H9 (cell line): ENCODE results near the gene TEDDM1. TPM values are rescaled to one million over a fixed set of nuclear protein-coding genes. Genes with fewer than 3 reads are reported as not detected.

Experiments used
- DNase-seq: peaks from one replicate; pipeline ENCODE4 v3.0.0-alpha.2; 2017
- H2AFZ ChIP-seq: one replicate; pipeline ENCODE4 v1.6.1; 2013; ENCODE audit warnings: mild to moderate bottlenecking, low read length, control low read depth, moderate library complexity
- H2AK5ac ChIP-seq: 2 replicates; pipeline ENCODE4 v1.6.1; 2013; ENCODE audit warnings: low read length, control low read depth, mixed read lengths; ENCODE audit not compliant: insufficient read length
- H2BK120ac ChIP-seq: one replicate; pipeline ENCODE4 v1.6.1; 2013; ENCODE audit warnings: low read depth, mild to moderate bottlenecking, low read length, control low read depth, inconsistent platforms; ENCODE audit not compliant: poor library complexity, severe bottlenecking
- H2BK12ac ChIP-seq: 2 replicates; pipeline ENCODE4 v1.6.1; 2013; ENCODE audit warnings: low read length, control low read depth, mixed read lengths, low read depth; ENCODE audit not compliant: insufficient read length
- H2BK15ac ChIP-seq: 2 replicates; pipeline ENCODE4 v1.6.1; 2013; ENCODE audit warnings: low read depth, low read length, control low read depth
- H2BK20ac ChIP-seq: one replicate; pipeline ENCODE4 v1.6.1; 2013; ENCODE audit warnings: low read depth, mild to moderate bottlenecking, low read length, control low read depth, inconsistent platforms; ENCODE audit not compliant: poor library complexity, severe bottlenecking
- H2BK5ac ChIP-seq: 2 replicates; pipeline ENCODE4 v1.6.1; 2013; ENCODE audit warnings: low read length, control low read depth, mixed read lengths; ENCODE audit not compliant: insufficient read length
- H3K14ac ChIP-seq: 2 replicates; pipeline ENCODE4 v1.6.1; 2013; ENCODE audit warnings: low read length, control low read depth; ENCODE audit not compliant: insufficient read depth
- H3K18ac ChIP-seq: 2 replicates; pipeline ENCODE4 v1.6.1; 2013; ENCODE audit warnings: low read depth, mild to moderate bottlenecking, mixed read lengths, low read length, control low read depth; ENCODE audit not compliant: insufficient read length
- H3K23ac ChIP-seq: 2 replicates; pipeline ENCODE4 v1.6.1; 2013; ENCODE audit warnings: low read length, control low read depth, mixed read lengths, low read depth; ENCODE audit not compliant: insufficient read length
- H3K23me2 ChIP-seq: 2 replicates; pipeline ENCODE4 v1.6.1; 2013; ENCODE audit warnings: low read depth, mild to moderate bottlenecking, mixed read lengths, low read length, control low read depth; ENCODE audit not compliant: insufficient read length, poor library complexity, severe bottlenecking
- H3K27ac ChIP-seq: 2 replicates; pipeline ENCODE4 v1.5.1; 2013; ENCODE audit warnings: low read length, control low read depth, mixed read lengths, low read depth; ENCODE audit not compliant: insufficient read length
- H3K27me3 ChIP-seq: 2 replicates; pipeline ENCODE4 v1.6.1; 2013; ENCODE audit warnings: low read length, control low read depth, inconsistent platforms; ENCODE audit not compliant: insufficient read depth
- H3K4ac ChIP-seq: 2 replicates; pipeline ENCODE4 v1.6.1; 2013; ENCODE audit warnings: low read depth, mild to moderate bottlenecking, control low read depth, inconsistent platforms, low read length, moderate library complexity
- H3K4me1 ChIP-seq: 2 replicates; pipeline ENCODE4 v1.6.1; 2013; ENCODE audit warnings: low read length, control low read depth, inconsistent platforms; ENCODE audit not compliant: insufficient read depth
- H3K4me2 ChIP-seq: 2 replicates; pipeline ENCODE4 v1.6.1; 2013; ENCODE audit warnings: low read length, control low read depth, mixed read lengths; ENCODE audit not compliant: insufficient read length, insufficient read depth
- H3K56ac ChIP-seq: 2 replicates; pipeline ENCODE4 v1.6.1; 2013; ENCODE audit warnings: low read depth, mild to moderate bottlenecking, mixed read lengths, low read length, control low read depth; ENCODE audit not compliant: insufficient read length
- H3K79me1 ChIP-seq: 2 replicates; pipeline ENCODE4 v1.6.1; 2013; ENCODE audit warnings: low read depth, mild to moderate bottlenecking, moderate library complexity, low read length, control low read depth, inconsistent platforms; ENCODE audit not compliant: insufficient read depth, poor library complexity, severe bottlenecking
- H3K79me2 ChIP-seq: 2 replicates; pipeline ENCODE4 v1.6.1; 2013; ENCODE audit warnings: low read length, control low read depth, inconsistent platforms; ENCODE audit not compliant: insufficient read depth
- H3K9ac ChIP-seq: 2 replicates; pipeline ENCODE4 v1.6.1; 2013; ENCODE audit warnings: low read length, control low read depth, mixed read lengths; ENCODE audit not compliant: insufficient read length; ENCODE audit errors: extremely low read depth
- H3K9me3 ChIP-seq: one replicate; pipeline ENCODE4 v1.6.1; 2013; ENCODE audit warnings: low read depth, low read length, inconsistent platforms; ENCODE audit not compliant: control insufficient read depth
- H3T11ph ChIP-seq: one replicate; pipeline ENCODE4 v1.6.1; 2013; ENCODE audit warnings: mild to moderate bottlenecking, low read length, control low read depth, inconsistent platforms
- H4K20me1 ChIP-seq: one replicate; pipeline ENCODE4 v1.6.1; 2013; ENCODE audit not compliant: control insufficient read depth, insufficient read length, insufficient read depth
- H4K5ac ChIP-seq: 2 replicates; pipeline ENCODE4 v1.6.1; 2013; ENCODE audit warnings: low read depth, mild to moderate bottlenecking, mixed read lengths, low read length, control low read depth; ENCODE audit not compliant: insufficient read length
- H4K8ac ChIP-seq: replicated peaks from 2 replicates; pipeline ENCODE4 v1.6.1; 2013; ENCODE audit warnings: low read length, control low read depth, mixed read lengths, low read depth; ENCODE audit not compliant: insufficient read length
- H4K91ac ChIP-seq: 2 replicates; pipeline ENCODE4 v1.6.1; 2013; ENCODE audit warnings: low read depth, mild to moderate bottlenecking, moderate library complexity, mixed read lengths, low read length, control low read depth; ENCODE audit not compliant: insufficient read length
- H3K27ac Mint-ChIP-seq, 3 experiments: 2 replicates in 2 of 3; 3 replicates in 1 of 3; pipeline ENCODE4 v1.8.0; 2020 to 2021; ENCODE audit warnings: mixed read lengths in 3 of 3, mild to moderate bottlenecking in 1 of 3, moderate library complexity in 1 of 3
- H3K27me3 Mint-ChIP-seq: 2 replicates; pipeline ENCODE4 v1.8.0; 2021; ENCODE audit warnings: low read depth, mild to moderate bottlenecking, moderate library complexity, mixed read lengths
- H3K36me3 Mint-ChIP-seq, 3 experiments: 2 replicates in 2 of 3; 3 replicates in 1 of 3; pipeline ENCODE4 v1.8.0; 2020 to 2021; ENCODE audit warnings: low read depth in 3 of 3, mixed read lengths in 3 of 3; ENCODE audit not compliant: insufficient read depth in 1 of 3
- H3K4me1 Mint-ChIP-seq, 2 experiments: 2 replicates each; pipeline ENCODE4 v1.8.0; 2020; ENCODE audit warnings: mixed read lengths in 2 of 2
- H3K4me3 Mint-ChIP-seq, 2 experiments: 2 replicates in 1 of 2; 3 replicates in 1 of 2; pipeline ENCODE4 v1.8.0; 2020 to 2021; ENCODE audit warnings: mild to moderate bottlenecking in 2 of 2, mixed read lengths in 2 of 2, moderate library complexity in 1 of 2
- H3K9me3 Mint-ChIP-seq, 2 experiments: 2 replicates in 1 of 2; 3 replicates in 1 of 2; pipeline ENCODE4 v1.8.0; 2020; ENCODE audit warnings: mild to moderate bottlenecking in 2 of 2, mixed read lengths in 2 of 2, moderate library complexity in 1 of 2
- CTCF ChIP-seq: fragments of 200-600 bp; sonication (generic); conservative IDR thresholded peaks from 3 replicates; pipeline ENCODE4 v1.8.0; 2021; ENCODE audit warnings: antibody characterized with exemption, mild to moderate bottlenecking
- WGBS: extraction: QIAGEN DNeasy Blood & Tissue Kit; methylation state at CpG from one replicate; pipeline ENCODE4 v1.1.7; 2013; ENCODE audit warnings: missing lambda C conversion rate, low lambda C conversion rate, mixed read lengths; ENCODE audit not compliant: insufficient read length; ENCODE audit errors: extremely low coverage; 5-methylcytosine and 5-hydroxymethylcytosine counted together
- total RNA-seq: library from RNA; stranded (reverse); gene quantifications from 2 replicates; pipeline ENCODE4 v1.2.1, GENCODE V29; 2021

The TEDDM1 gene
- total RNA-seq, 1 experiment from 2014 or later, result not detected

GRCh38 chr1:182357171-182357570 is 43.3 kb downstream of the TEDDM1 start:
- no peaks in the 10 kb centered on the region for H3K27me3 Mint-ChIP-seq
- H2BK12ac ChIP-seq, result no peak overlapping the region
- no peaks in the 10 kb centered on the region for H3K9me3 ChIP-seq
- H3K79me2 ChIP-seq, result no peaks in the 10 kb centered on the region
- H2AK5ac ChIP-seq, result no peak overlapping the region
- H3K14ac ChIP-seq, result no peak overlapping the region
- no peak overlapping the region for H4K5ac ChIP-seq
- H4K8ac ChIP-seq, result no peak overlapping the region
- H3K36me3 Mint-ChIP-seq, result no peaks in the 10 kb centered on the region
- H3K4me2 ChIP-seq, result no peak overlapping the region
- WGBS, result no CpG with 5 or more reads among the region's 2 CpGs
- H3K27ac Mint-ChIP-seq, result no peak overlapping the region
- H3K27ac ChIP-seq, result no peak overlapping the region
- no peaks in the 10 kb centered on the region for H3K79me1 ChIP-seq
- no peak overlapping the region for H2AFZ ChIP-seq
- H2BK15ac ChIP-seq, result no peak overlapping the region
- no peak overlapping the region for H3T11ph ChIP-seq
- H4K91ac ChIP-seq, result no peak overlapping the region
- peak overlapping the region in 1 of 2 experiments; percentile 13; a peak in 2 of 5 replicates for H3K4me3 Mint-ChIP-seq
- no peaks in the 10 kb centered on the region for H3K23me2 ChIP-seq
- peak; percentile 42 for DNase-seq
- H3K18ac ChIP-seq, result no peak overlapping the region
- peaks cover 25 to 38% of the 10 kb centered on the region in 2 experiments for H3K4me1 Mint-ChIP-seq
- H3K27me3 ChIP-seq, result no peaks in the 10 kb centered on the region
- H3K9ac ChIP-seq, result no peak overlapping the region
- no peaks in the 10 kb centered on the region for H4K20me1 ChIP-seq
- no peak overlapping the region for H3K23ac ChIP-seq
- no peak overlapping the region for H2BK20ac ChIP-seq
- H3K9me3 Mint-ChIP-seq, result no peaks in the 10 kb centered on the region; a peak in 1 of 5 replicates
- peaks cover 3% of the 10 kb centered on the region; the same call in 1 of the 2 replicates for H3K4me1 ChIP-seq
- no peak overlapping the region for H2BK5ac ChIP-seq
- no peak for TF ChIP-seq CTCF
- no peak overlapping the region for H2BK120ac ChIP-seq
- H3K56ac ChIP-seq, result no peak overlapping the region
- no peak overlapping the region for H3K4ac ChIP-seq
